Measurements from ENCODE around the gene ALG11.

DNA sequence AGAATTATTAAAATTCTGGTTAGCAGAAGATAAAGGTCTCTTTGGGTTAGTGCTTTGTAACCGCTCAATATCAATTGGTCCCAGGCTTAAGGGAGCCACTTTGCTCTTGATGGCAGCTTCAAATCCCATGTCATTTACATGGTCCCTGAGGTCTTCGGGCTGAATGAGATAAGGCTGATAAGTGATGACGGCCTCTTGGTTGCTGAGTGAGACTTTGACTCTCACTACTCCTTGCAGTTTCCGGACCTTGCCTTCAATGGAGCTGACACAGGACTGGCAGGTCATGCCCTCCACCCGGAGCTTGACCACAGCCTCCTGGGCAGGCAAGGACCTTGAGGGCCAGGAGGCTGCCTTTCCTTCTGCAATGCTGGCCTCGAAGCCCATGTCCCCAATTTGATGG is 37.7 kb upstream of the ALG11 start:
- TF ChIP-seq CTCF (IDR thresholded peaks at IDR 0.05) = no peak
- TF ChIP-seq POLR2A (IDR thresholded peaks at IDR 0.05) = no peak

All from right lobe of liver (tissue), 4 donors.